Smooth muscle cell (in vitro differentiated cells): ENCODE results near the gene SMAD9. TPM values are rescaled to one million over a fixed set of nuclear protein-coding genes. Genes with fewer than 3 reads are reported as not detected.
"Not testable (repeated sequence)": the region's sequence is repeated elsewhere in the genome, so short reads cannot be mapped to it uniquely, and the experiment has no call there.

Source experiments
- DNase-seq: peaks from one replicate; lab custom pipeline; 2025; ENCODE audit not compliant: unreplicated experiment; lab: John Stamatoyannopoulos, UW
- H2AFZ ChIP-seq: fragments of 200-600 bp; sonication (generic); 2 replicates; pipeline ENCODE4 v1.6.0; 2016; ENCODE audit warnings: antibody characterized with exemption, low read depth, mild to moderate bottlenecking
- H3F3A ChIP-seq: fragments of 200-600 bp; sonication (generic); 2 replicates; pipeline ENCODE4 v1.6.0; 2017; ENCODE audit warnings: antibody characterized with exemption, low read depth
- H3K27ac ChIP-seq: fragments of 200-600 bp; sonication (generic); 2 replicates; pipeline ENCODE4 v1.5.1; 2016; ENCODE audit warnings: low read depth, mild to moderate bottlenecking
- H3K27me3 ChIP-seq: fragments of 200-600 bp; sonication (generic); 2 replicates; pipeline ENCODE4 v1.6.1; 2016; ENCODE audit warnings: low read depth, mild to moderate bottlenecking
- H3K36me3 ChIP-seq: fragments of 200-600 bp; sonication (generic); 2 replicates; pipeline ENCODE4 v1.5.1; 2016; ENCODE audit warnings: low read depth
- H3K4me1 ChIP-seq: fragments of 200-600 bp; sonication (generic); 2 replicates; pipeline ENCODE4 v1.5.1; 2016; ENCODE audit warnings: low read depth
- H3K4me2 ChIP-seq: fragments of 200-600 bp; sonication (generic); 2 replicates; pipeline ENCODE4 v1.6.0; 2016; ENCODE audit warnings: mild to moderate bottlenecking
- H3K4me3 ChIP-seq: fragments of 200-600 bp; sonication (generic); 2 replicates; pipeline ENCODE4 v1.5.1; 2016; ENCODE audit warnings: mild to moderate bottlenecking
- H3K79me2 ChIP-seq: fragments of 200-600 bp; sonication (generic); 2 replicates; pipeline ENCODE4 v1.6.0; 2016; ENCODE audit warnings: low read depth, mild to moderate bottlenecking
- H3K9ac ChIP-seq: fragments of 200-600 bp; sonication (generic); 2 replicates; pipeline ENCODE4 v1.6.0; 2016; ENCODE audit warnings: low read depth
- H3K9me3 ChIP-seq: fragments of 200-600 bp; sonication (generic); replicated peaks from 2 replicates; pipeline ENCODE4 v1.5.1; 2016; ENCODE audit warnings: low read depth
- H4K20me1 ChIP-seq: fragments of 200-600 bp; sonication (generic); 2 replicates; pipeline ENCODE4 v1.6.0; 2016; ENCODE audit warnings: low read depth
- WGBS: methylation state at CpG from one replicate; pipeline ENCODE4 v1.1.7; 2016; ENCODE audit warnings: low lambda C conversion rate; 5-methylcytosine and 5-hydroxymethylcytosine counted together
- polyA plus RNA-seq: library from polyadenylated mRNA; unstranded; fragments of >200 nt; fragmentation: Nextera tagmentation; extraction: Ambion mirVana; gene quantifications from 2 replicates; pipeline ENCODE4 v1.2.1, GENCODE V29; 2016
- total RNA-seq: library from RNA; depleted of rRNA; stranded (reverse); fragments of >200 nt; gene quantifications from 2 replicates; pipeline ENCODE4 v1.2.3, GENCODE V29; 2014
- TF ChIP-seq, protein P1 (sequence below): fragments of 200-600 bp; sonication (generic); IDR thresholded peaks from 2 replicates; pipeline ENCODE4 v1.5.1; 2017; ENCODE audit warnings: borderline replicate concordance, mild to moderate bottlenecking, antibody characterized with exemption; ENCODE audit not compliant: insufficient read depth, poor library complexity, severe bottlenecking

The SMAD9 gene
- total and polyA plus RNA-seq, 2 experiments from 2014 or later: 6.6 to 7.1 TPM

DNA sequence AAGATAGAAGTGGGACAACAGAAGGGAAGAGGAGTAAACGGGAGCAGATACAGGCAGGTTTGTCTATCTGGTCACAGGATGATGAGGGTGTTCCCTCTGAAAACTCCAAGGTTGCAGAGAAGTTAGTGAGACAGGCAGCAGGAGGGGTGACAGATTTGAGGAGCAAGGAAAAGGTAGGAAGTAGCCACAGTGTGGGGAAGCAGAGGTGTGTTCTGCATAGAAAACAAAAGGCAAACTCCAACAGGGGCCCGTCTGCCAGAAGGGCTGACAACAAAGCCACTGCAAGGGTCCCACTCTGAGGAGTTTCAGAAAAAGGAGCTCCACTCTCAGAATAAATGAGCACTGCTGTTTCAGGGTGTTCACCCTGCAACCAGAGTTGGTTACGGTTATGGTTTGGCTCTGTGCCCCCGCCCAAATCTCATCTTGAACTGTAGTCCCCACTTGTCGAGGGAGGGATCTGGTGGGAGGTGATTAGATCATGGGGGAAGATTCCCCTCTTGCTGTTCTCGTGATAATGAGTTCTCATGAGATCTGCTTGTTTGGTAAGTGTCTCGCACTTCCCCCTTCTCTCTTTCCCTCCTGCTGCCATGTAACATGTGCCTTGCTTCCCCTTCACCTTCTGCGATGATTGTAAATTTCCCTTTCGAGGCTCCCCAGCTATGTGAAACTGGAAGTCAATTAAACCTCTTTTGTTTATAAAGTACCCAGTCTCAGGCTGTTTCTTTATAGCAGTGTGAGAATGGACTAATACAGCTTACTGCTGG, 32.1 kb downstream of the SMAD9 start:
- peaks cover 4% of the 10 kb centered on the region for H3F3A ChIP-seq
- TF ChIP-seq, protein P1, sequence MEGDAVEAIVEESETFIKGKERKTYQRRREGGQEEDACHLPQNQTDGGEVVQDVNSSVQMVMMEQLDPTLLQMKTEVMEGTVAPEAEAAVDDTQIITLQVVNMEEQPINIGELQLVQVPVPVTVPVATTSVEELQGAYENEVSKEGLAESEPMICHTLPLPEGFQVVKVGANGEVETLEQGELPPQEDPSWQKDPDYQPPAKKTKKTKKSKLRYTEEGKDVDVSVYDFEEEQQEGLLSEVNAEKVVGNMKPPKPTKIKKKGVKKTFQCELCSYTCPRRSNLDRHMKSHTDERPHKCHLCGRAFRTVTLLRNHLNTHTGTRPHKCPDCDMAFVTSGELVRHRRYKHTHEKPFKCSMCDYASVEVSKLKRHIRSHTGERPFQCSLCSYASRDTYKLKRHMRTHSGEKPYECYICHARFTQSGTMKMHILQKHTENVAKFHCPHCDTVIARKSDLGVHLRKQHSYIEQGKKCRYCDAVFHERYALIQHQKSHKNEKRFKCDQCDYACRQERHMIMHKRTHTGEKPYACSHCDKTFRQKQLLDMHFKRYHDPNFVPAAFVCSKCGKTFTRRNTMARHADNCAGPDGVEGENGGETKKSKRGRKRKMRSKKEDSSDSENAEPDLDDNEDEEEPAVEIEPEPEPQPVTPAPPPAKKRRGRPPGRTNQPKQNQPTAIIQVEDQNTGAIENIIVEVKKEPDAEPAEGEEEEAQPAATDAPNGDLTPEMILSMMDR: no peak
- H3K36me3 ChIP-seq: no peaks in the 10 kb centered on the region
- no peak for DNase-seq
- no peak overlapping the region for H3K4me2 ChIP-seq
- H3K9ac ChIP-seq: no peak overlapping the region
- no peaks in the 10 kb centered on the region for H3K9me3 ChIP-seq
- H3K27me3 ChIP-seq: no peaks in the 10 kb centered on the region
- peaks cover 51% of the 10 kb centered on the region for H4K20me1 ChIP-seq
- no peak overlapping the region for H2AFZ ChIP-seq
- WGBS: 66% methylated on average over 9 of the region's 9 CpGs
- peaks cover 13% of the 10 kb centered on the region for H3K79me2 ChIP-seq
- no peak overlapping the region for H3K27ac ChIP-seq
- H3K4me1 ChIP-seq: no peaks in the 10 kb centered on the region
- H3K4me3 ChIP-seq: no peak overlapping the region

DNA sequence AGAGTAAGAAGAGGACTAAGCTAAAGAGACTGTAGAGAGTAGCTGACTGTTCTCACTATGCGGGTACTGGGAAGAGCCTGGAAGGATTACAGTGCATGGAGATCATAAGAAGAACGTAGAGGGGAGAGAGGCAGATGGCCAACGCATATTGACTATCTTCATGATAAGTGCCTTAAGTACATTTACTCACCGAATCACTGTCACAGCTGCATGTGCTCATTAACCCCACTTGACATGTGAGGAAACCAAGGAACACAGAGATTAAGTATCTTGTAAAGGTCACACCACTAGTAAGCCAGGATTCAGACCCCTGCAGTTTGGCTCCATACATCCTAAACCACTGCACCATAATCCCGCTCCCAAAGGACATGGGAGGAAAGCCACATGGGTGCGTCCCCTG, 34.1 kb downstream of the SMAD9 start:
- H3K27me3 ChIP-seq: no peaks in the 10 kb centered on the region
- H4K20me1 ChIP-seq: peaks cover 43% of the 10 kb centered on the region
- no peaks in the 10 kb centered on the region for H3K36me3 ChIP-seq
- peaks cover 13% of the 10 kb centered on the region for H3K79me2 ChIP-seq
- H3K9me3 ChIP-seq: no peaks in the 10 kb centered on the region
- no peak overlapping the region for H3K4me3 ChIP-seq
- TF ChIP-seq, protein P1: no peak
- H3K9ac ChIP-seq: no peak overlapping the region
- no peak overlapping the region for H2AFZ ChIP-seq
- no peak for DNase-seq
- no peaks in the 10 kb centered on the region for H3K4me1 ChIP-seq
- 52% methylated on average over 6 of the region's 6 CpGs for WGBS
- no peak overlapping the region for H3K4me2 ChIP-seq
- H3K27ac ChIP-seq: no peak overlapping the region
- H3F3A ChIP-seq: no peaks in the 10 kb centered on the region

DNA sequence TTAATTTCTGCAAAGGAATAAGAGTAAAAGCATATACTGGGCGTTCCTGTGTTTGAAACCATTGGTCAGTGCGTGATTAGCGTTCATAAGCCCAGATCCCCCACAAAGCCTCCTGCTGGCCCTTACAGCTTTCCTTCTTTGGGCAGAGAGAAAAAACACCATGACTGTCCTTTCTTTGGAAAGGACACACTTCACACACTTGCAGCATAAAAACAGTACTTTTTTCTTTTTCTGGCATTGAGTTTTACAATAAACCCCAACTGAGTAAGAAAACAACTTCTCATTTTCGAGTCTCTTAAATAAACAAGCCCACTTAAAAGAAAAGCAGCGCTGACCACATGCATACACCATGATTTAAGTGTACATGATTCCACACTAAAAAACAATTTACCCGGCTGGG, 35.8 kb downstream of the SMAD9 start:
- Histone ChIP-seq H4K20me1 (peaks cover 29% of the 10 kb centered on the region), H3K27me3 (no peaks in the 10 kb centered on the region), H3K4me3 (no peak overlapping the region), H3K27ac (no peak overlapping the region), H3K4me1 (no peaks in the 10 kb centered on the region), H3K9ac (no peak overlapping the region), H3F3A (no peaks in the 10 kb centered on the region), H3K4me2 (peak overlapping the region; percentile 53), H3K36me3 (no peaks in the 10 kb centered on the region), H2AFZ (no peak overlapping the region), H3K79me2 (peaks cover 4% of the 10 kb centered on the region), H3K9me3 (no peaks in the 10 kb centered on the region)
- TF ChIP-seq, protein P1: no peak
- WGBS: 67% methylated on average over 6 of the region's 6 CpGs
- no peak for DNase-seq

DNA sequence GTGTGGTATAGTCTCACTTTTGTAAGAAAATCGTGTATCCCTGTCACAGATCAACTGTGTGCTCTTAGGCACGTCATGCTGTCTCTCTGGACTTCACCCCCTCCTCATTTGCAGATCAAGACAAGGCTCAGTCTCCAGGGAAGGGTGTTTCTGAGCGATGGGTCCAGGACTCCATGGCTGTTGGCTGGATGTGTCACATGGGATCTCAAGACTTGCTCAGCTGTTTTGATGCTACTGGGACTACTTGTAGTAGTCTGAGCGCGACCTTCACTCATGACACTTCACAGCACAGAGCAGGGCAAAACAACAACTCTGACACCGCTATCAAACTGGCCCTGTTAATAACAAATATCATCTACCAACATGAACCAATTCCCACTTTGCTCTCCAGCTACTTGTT, 36.2 kb downstream of the SMAD9 start:
- H3F3A ChIP-seq: no peaks in the 10 kb centered on the region
- H3K4me3 ChIP-seq: no peak overlapping the region
- TF ChIP-seq, protein P1: no peak
- H3K9me3 ChIP-seq: no peaks in the 10 kb centered on the region
- no peak overlapping the region for H2AFZ ChIP-seq
- H3K36me3 ChIP-seq: no peaks in the 10 kb centered on the region
- no peaks in the 10 kb centered on the region for H3K4me1 ChIP-seq
- no peaks in the 10 kb centered on the region for H3K27me3 ChIP-seq
- no peak for DNase-seq
- peak overlapping the region; percentile 53 for H3K4me2 ChIP-seq
- H3K9ac ChIP-seq: no peak overlapping the region
- WGBS: 82% methylated on average over 6 of the region's 6 CpGs
- H3K27ac ChIP-seq: no peak overlapping the region
- peaks cover 25% of the 10 kb centered on the region for H4K20me1 ChIP-seq
- H3K79me2 ChIP-seq: peaks cover under 1% of the 10 kb centered on the region

DNA sequence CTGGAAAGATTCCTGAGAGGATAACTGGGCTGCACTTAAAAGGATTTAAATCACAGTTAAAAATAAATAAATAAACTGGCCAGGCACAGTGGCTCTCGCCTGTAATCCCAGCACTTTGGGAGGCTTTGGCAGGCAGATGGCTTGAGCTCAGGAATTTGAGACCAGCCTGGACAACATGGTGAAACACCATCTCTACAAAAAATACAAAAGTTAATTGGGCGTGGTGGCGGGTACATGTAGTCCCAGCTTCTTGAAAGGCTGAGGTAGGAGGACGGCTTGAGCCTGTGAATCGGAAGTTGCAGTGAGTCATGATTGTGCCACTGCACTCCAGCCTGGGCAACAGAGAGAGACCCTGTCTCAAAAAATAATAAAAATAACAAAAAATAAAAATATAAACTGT, 36.6 kb downstream of the SMAD9 start:
- not testable (repeated sequence) for H3K4me1 ChIP-seq, DNase-seq, H3K27ac ChIP-seq, H3K79me2 ChIP-seq, H3F3A ChIP-seq, H3K36me3 ChIP-seq, H3K9me3 ChIP-seq, H3K4me3 ChIP-seq, H3K27me3 ChIP-seq, H2AFZ ChIP-seq, H3K9ac ChIP-seq
- WGBS: 43% methylated on average over 5 of the region's 5 CpGs
- H3K4me2 ChIP-seq: peak overlapping the region; percentile 53
- peaks cover 21% of the 10 kb centered on the region for H4K20me1 ChIP-seq
